ENCODE measurements around the gene ATP6V1C2. TPM values are rescaled to one million over a fixed set of nuclear protein-coding genes. Genes with fewer than 3 reads are reported as not detected.

ATP6V1C2 gene, protein sequence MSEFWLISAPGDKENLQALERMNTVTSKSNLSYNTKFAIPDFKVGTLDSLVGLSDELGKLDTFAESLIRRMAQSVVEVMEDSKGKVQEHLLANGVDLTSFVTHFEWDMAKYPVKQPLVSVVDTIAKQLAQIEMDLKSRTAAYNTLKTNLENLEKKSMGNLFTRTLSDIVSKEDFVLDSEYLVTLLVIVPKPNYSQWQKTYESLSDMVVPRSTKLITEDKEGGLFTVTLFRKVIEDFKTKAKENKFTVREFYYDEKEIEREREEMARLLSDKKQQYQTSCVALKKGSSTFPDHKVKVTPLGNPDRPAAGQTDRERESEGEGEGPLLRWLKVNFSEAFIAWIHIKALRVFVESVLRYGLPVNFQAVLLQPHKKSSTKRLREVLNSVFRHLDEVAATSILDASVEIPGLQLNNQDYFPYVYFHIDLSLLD
- polyA plus RNA-seq (2013): 75.0 and 76.0 TPM in 2 replicates

- Histone ChIP-seq H3K79me2 (ENCODE audit: control insufficient read depth, insufficient read depth, low read length, poor library complexity) (no peaks in the 10 kb centered on the region), H3K79me1 (ENCODE audit: low read length) (no peaks in the 10 kb centered on the region), H3K4me3 (ENCODE audit: low read depth, low read length) (peak within 1 kb of the TSS; percentile 65), H2AK5ac (ENCODE audit: low read length) (no peak within 1 kb of the TSS), H3K27me3 (ENCODE audit: insufficient read depth, low read length) (peaks cover 25% of the 10 kb centered on the region), H3K23ac (ENCODE audit: low read length) (no peak within 1 kb of the TSS), H3K4me1 (ENCODE audit: control insufficient read depth in 1 of 2, insufficient read depth in 2 of 2, low read length in 2 of 2) (peaks cover 0 to 9% of the 10 kb centered on the region in 2 experiments), H2BK12ac (ENCODE audit: low read length) (no peak within 1 kb of the TSS), H3K14ac (ENCODE audit: low read length) (no peak within 1 kb of the TSS), H4K8ac (ENCODE audit: low read depth, low read length) (no peak within 1 kb of the TSS), H4K91ac (ENCODE audit: low read depth, low read length) (no peak within 1 kb of the TSS), H3K4me2 (ENCODE audit: low read length) (peak within 1 kb of the TSS; percentile 71), H3K9ac (ENCODE audit: low read length) (no peak within 1 kb of the TSS), H4K12ac (ENCODE audit: low read depth, low read length) (no peak within 1 kb of the TSS), H3K4ac (ENCODE audit: low read depth, low read length) (no peak within 1 kb of the TSS), H3K9me3 (ENCODE audit: insufficient read depth, low read depth, low read length) (no peaks in the 10 kb centered on the region), H2BK120ac (ENCODE audit: insufficient read depth, low read length, poor library complexity) (no peak within 1 kb of the TSS), H2AFZ (ENCODE audit: insufficient read depth, low read length, poor library complexity) (no peak within 1 kb of the TSS), H2BK5ac (ENCODE audit: low read depth, low read length, poor library complexity) (no peak within 1 kb of the TSS), H3K36me3 (ENCODE audit: control insufficient read depth in 1 of 2, insufficient read depth in 2 of 2, low read length in 2 of 2) (no peaks in the 10 kb centered on the region), H3K18ac (ENCODE audit: low read length) (no peak within 1 kb of the TSS), H3K27ac (ENCODE audit: low read depth, low read length) (no peak within 1 kb of the TSS)
- DNase-seq: peak; percentile 28 to 61
- no CpG with 5 or more reads among the region's 99 CpGs for WGBS (ENCODE audit: extremely low coverage, insufficient coverage, insufficient read length)
These were observed at the start of gene ATP6V1C2 for GRCh38 chr2:10721396-10722251. Gene ATP6V1C2, plus strand, starts transcription at chr2:10721630. Its CDS starts 1,220 bp downstream, at chr2:10722850.

DNA sequence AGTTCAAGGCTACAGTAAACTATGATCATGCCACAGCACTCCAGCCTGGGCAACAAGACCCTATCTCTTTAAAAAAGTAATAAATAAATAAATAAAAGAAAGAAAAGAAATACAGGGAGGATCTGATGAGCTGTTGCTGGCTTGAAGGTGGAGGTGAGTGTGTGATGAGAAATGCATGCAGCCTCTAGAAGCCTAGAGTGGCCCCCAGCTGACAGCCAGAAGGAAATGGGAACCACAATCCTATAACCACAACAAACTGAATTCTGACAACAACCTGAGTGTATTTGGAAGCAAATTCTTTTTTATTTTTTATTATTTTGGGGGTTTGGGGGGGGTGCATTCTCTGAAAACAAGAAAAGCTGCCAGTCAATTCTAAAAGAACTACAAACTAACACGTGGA lies 46.3 kb upstream of the ATP6V1C2 start:
- Histone ChIP-seq H3K4ac (ENCODE audit: low read depth, low read length) (no peak overlapping the region), H3K4me3 (ENCODE audit: low read depth, low read length) (no peak overlapping the region), H3K79me2 (ENCODE audit: control insufficient read depth, insufficient read depth, low read length, poor library complexity) (no peaks in the 10 kb centered on the region), H3K23ac (ENCODE audit: low read length) (no peak overlapping the region), H3K79me1 (ENCODE audit: low read length) (no peaks in the 10 kb centered on the region), H3K9ac (ENCODE audit: low read length) (no peak overlapping the region), H2AFZ (ENCODE audit: insufficient read depth, low read length, poor library complexity) (no peak overlapping the region), H2BK120ac (ENCODE audit: insufficient read depth, low read length, poor library complexity) (no peak overlapping the region), H3K36me3 (ENCODE audit: control insufficient read depth in 1 of 2, insufficient read depth in 2 of 2, low read length in 2 of 2) (peaks cover 2 to 11% of the 10 kb centered on the region in 2 experiments), H3K27me3 (ENCODE audit: insufficient read depth, low read length) (no peaks in the 10 kb centered on the region), H2AK5ac (ENCODE audit: low read length) (no peak overlapping the region), H3K9me3 (ENCODE audit: insufficient read depth, low read depth, low read length) (no peaks in the 10 kb centered on the region), H2BK12ac (ENCODE audit: low read length) (no peak overlapping the region), H3K4me2 (ENCODE audit: low read length) (no peak overlapping the region), H3K27ac (ENCODE audit: low read depth, low read length) (no peak overlapping the region), H2BK5ac (ENCODE audit: low read depth, low read length, poor library complexity) (no peak overlapping the region), H3K4me1 (ENCODE audit: control insufficient read depth in 1 of 2, insufficient read depth in 2 of 2, low read length in 2 of 2) (no peaks in the 10 kb centered on the region), H4K91ac (ENCODE audit: low read depth, low read length) (no peak overlapping the region), H3K14ac (ENCODE audit: low read length) (no peak overlapping the region), H3K18ac (ENCODE audit: low read length) (no peak overlapping the region), H4K12ac (ENCODE audit: low read depth, low read length) (no peak overlapping the region), H4K8ac (ENCODE audit: low read depth, low read length) (no peak overlapping the region)
- WGBS (ENCODE audit: extremely low coverage, insufficient coverage, insufficient read length): no CpG with 5 or more reads among the region's 1 CpG
- no peak for DNase-seq

- Histone ChIP-seq H3K27ac (ENCODE audit: low read depth, low read length) (no peak overlapping the region), H3K4ac (ENCODE audit: low read depth, low read length) (no peak overlapping the region), H3K27me3 (ENCODE audit: insufficient read depth, low read length) (no peaks in the 10 kb centered on the region), H3K4me3 (ENCODE audit: low read depth, low read length) (no peak overlapping the region), H2BK5ac (ENCODE audit: low read depth, low read length, poor library complexity) (no peak overlapping the region), H3K23ac (ENCODE audit: low read length) (no peak overlapping the region), H3K14ac (ENCODE audit: low read length) (no peak overlapping the region), H2AK5ac (ENCODE audit: low read length) (no peak overlapping the region), H3K36me3 (ENCODE audit: control insufficient read depth in 1 of 2, insufficient read depth in 2 of 2, low read length in 2 of 2) (peaks cover 6 to 7% of the 10 kb centered on the region in 2 experiments), H2AFZ (ENCODE audit: insufficient read depth, low read length, poor library complexity) (no peak overlapping the region), H3K18ac (ENCODE audit: low read length) (no peak overlapping the region), H3K79me1 (ENCODE audit: low read length) (no peaks in the 10 kb centered on the region), H3K79me2 (ENCODE audit: control insufficient read depth, insufficient read depth, low read length, poor library complexity) (no peaks in the 10 kb centered on the region), H4K12ac (ENCODE audit: low read depth, low read length) (no peak overlapping the region), H2BK12ac (ENCODE audit: low read length) (no peak overlapping the region), H3K4me2 (ENCODE audit: low read length) (no peak overlapping the region), H4K91ac (ENCODE audit: low read depth, low read length) (no peak overlapping the region), H3K9me3 (ENCODE audit: insufficient read depth, low read depth, low read length) (no peaks in the 10 kb centered on the region), H2BK120ac (ENCODE audit: insufficient read depth, low read length, poor library complexity) (no peak overlapping the region), H3K4me1 (ENCODE audit: control insufficient read depth in 1 of 2, insufficient read depth in 2 of 2, low read length in 2 of 2) (no peaks in the 10 kb centered on the region), H3K9ac (ENCODE audit: low read length) (no peak overlapping the region), H4K8ac (ENCODE audit: low read depth, low read length) (no peak overlapping the region)
- WGBS (ENCODE audit: extremely low coverage, insufficient coverage, insufficient read length): no CpG with 5 or more reads among the region's 1 CpG
- DNase-seq: no peak
These were observed 43.2 kb upstream of the ATP6V1C2 start for GRCh38 chr2:10678225-10678624.

DNA sequence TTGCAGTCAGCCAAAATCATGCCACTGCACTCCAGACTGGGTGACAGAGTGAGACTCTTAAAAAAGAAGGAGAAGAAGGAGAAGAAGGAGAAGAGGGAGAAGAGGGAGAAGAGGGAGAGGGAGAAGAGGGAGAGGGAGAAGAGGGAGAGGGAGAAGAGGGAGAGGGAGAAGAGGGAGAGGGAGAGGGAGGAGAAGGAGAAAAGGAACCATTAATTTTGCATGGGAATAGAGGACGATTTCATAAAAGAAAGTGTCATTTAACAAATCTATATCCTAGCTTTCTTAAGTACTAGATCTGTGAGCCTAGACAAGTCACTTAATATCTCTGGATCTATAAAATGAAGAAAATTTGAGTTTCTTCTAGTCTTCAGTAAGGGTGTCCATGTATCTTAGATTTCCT lies 41.2 kb upstream of the ATP6V1C2 start:
- Histone ChIP-seq H3K9ac (ENCODE audit: low read length) (no peak overlapping the region), H2BK120ac (ENCODE audit: insufficient read depth, low read length, poor library complexity) (no peak overlapping the region), H4K12ac (ENCODE audit: low read depth, low read length) (no peak overlapping the region), H3K27ac (ENCODE audit: low read depth, low read length) (no peak overlapping the region), H2AK5ac (ENCODE audit: low read length) (no peak overlapping the region), H3K4me2 (ENCODE audit: low read length) (no peak overlapping the region), H3K18ac (ENCODE audit: low read length) (no peak overlapping the region), H3K4ac (ENCODE audit: low read depth, low read length) (no peak overlapping the region), H3K23ac (ENCODE audit: low read length) (no peak overlapping the region), H3K4me1 (ENCODE audit: control insufficient read depth in 1 of 2, insufficient read depth in 2 of 2, low read length in 2 of 2) (no peaks in the 10 kb centered on the region), H2BK5ac (ENCODE audit: low read depth, low read length, poor library complexity) (no peak overlapping the region), H3K79me1 (ENCODE audit: low read length) (no peaks in the 10 kb centered on the region), H3K4me3 (ENCODE audit: low read depth, low read length) (no peak overlapping the region), H3K27me3 (ENCODE audit: insufficient read depth, low read length) (no peaks in the 10 kb centered on the region), H4K91ac (ENCODE audit: low read depth, low read length) (no peak overlapping the region), H3K36me3 (ENCODE audit: control insufficient read depth in 1 of 2, insufficient read depth in 2 of 2, low read length in 2 of 2) (peaks cover 9 to 10% of the 10 kb centered on the region in 2 experiments), H3K14ac (ENCODE audit: low read length) (no peak overlapping the region), H3K79me2 (ENCODE audit: control insufficient read depth, insufficient read depth, low read length, poor library complexity) (no peaks in the 10 kb centered on the region), H2AFZ (ENCODE audit: insufficient read depth, low read length, poor library complexity) (no peak overlapping the region), H2BK12ac (ENCODE audit: low read length) (no peak overlapping the region), H4K8ac (ENCODE audit: low read depth, low read length) (no peak overlapping the region), H3K9me3 (ENCODE audit: insufficient read depth, low read depth, low read length) (no peaks in the 10 kb centered on the region)
- DNase-seq: no peak
- WGBS (ENCODE audit: extremely low coverage, insufficient coverage, insufficient read length): no CpG with 5 or more reads among the region's 1 CpG

Data from trophoblast cell (in vitro differentiated cells and primary cell).